Measurements from ENCODE around the gene C3orf52. TPM values are rescaled to one million over a fixed set of nuclear protein-coding genes. Genes with fewer than 3 reads are reported as not detected.

Gene C3orf52
- total RNA-seq, 2 experiments from 2014 or later: 3.5 to 3.8 TPM

GRCh38 chr3:112084980-112085705, 1.0 kb upstream of the C3orf52 start:
- POLR2A ChIA-PET: interaction anchor here (0.6 kb wide), 1 partner anchor 96 kb away, joined by 3 read pairs; no protein-coding TSS in a partner anchor
- CTCF ChIA-PET: no interaction called here

- ChIA-PET POLR2A (no interaction called here), CTCF (no interaction called here)
These were observed 484 bp upstream of the C3orf52 start for GRCh38 chr3:112085735-112086075.

GRCh38 chr3:112086875-112087524, 811 bp downstream of the C3orf52 start:
- POLR2A ChIA-PET: no interaction called here
- CTCF ChIA-PET: no interaction called here

- CTCF ChIA-PET: no interaction called here
- POLR2A ChIA-PET: no interaction called here
These were observed 1.6 kb downstream of the C3orf52 start for GRCh38 chr3:112087746-112088145.

GRCh38 chr3:112088944-112089343, 2.8 kb downstream of the C3orf52 start:
- CTCF ChIA-PET: no interaction called here
- POLR2A ChIA-PET: no interaction called here

- ChIA-PET POLR2A (interaction anchor here (0.6 kb wide), 2 partner anchors 56 to 402 kb away, joined by 3 to 8 read pairs; no protein-coding TSS in a partner anchor), CTCF (no interaction called here)
These were observed 4.0 kb downstream of the C3orf52 start for GRCh38 chr3:112089956-112090886.

- ChIA-PET CTCF (no interaction called here), POLR2A (no interaction called here)
These were observed 4.8 kb downstream of the C3orf52 start for GRCh38 chr3:112090887-112091586.

GRCh38 chr3:112092496-112093179, 6.4 kb downstream of the C3orf52 start:
- ChIA-PET CTCF (interaction anchor here (1.4 kb wide), 1 partner anchor 19 kb away, joined by 3 read pairs; no protein-coding TSS in a partner anchor), POLR2A (no interaction called here)

GRCh38 chr3:112093180-112093522, 7.0 kb downstream of the C3orf52 start:
- POLR2A ChIA-PET: no interaction called here

GRCh38 chr3:112095731-112096130, 9.5 kb downstream of the C3orf52 start:
- CTCF ChIA-PET: no interaction called here
- POLR2A ChIA-PET: no interaction called here

More at GRCh38 chr3:112093180-112093522, 7.0 kb downstream of the C3orf52 start:
- CTCF ChIA-PET: interaction anchor here (1.4 kb wide), 1 partner anchor 19 kb away, joined by 3 read pairs; no protein-coding TSS in a partner anchor

- CTCF ChIA-PET: no interaction called here
- POLR2A ChIA-PET: no interaction called here
These were observed 10.0 kb downstream of the C3orf52 start for GRCh38 chr3:112096176-112096575.

GRCh38 chr3:112097378-112097777, 11.2 kb downstream of the C3orf52 start:
- CTCF ChIA-PET: no interaction called here
- POLR2A ChIA-PET: no interaction called here

- CTCF ChIA-PET: no interaction called here
- POLR2A ChIA-PET: no interaction called here
These were observed 15.7 kb downstream of the C3orf52 start for GRCh38 chr3:112101916-112102315.

GRCh38 chr3:112104774-112105173, 18.6 kb downstream of the C3orf52 start:
- ChIA-PET POLR2A (no interaction called here), CTCF (no interaction called here)

- POLR2A ChIA-PET: no interaction called here
- CTCF ChIA-PET: no interaction called here
These were observed 23.1 kb downstream of the C3orf52 start for GRCh38 chr3:112109322-112109721.

- POLR2A ChIA-PET: no interaction called here
- CTCF ChIA-PET: interaction anchor here (0.5 to 1.9 kb wide), 14 partner anchors 12 to 425 kb away, joined by 3 to 7 read pairs (median 3); partner anchors contain the start of gene SLC9C1
These were observed 25.7 kb downstream of the C3orf52 start for GRCh38 chr3:112111785-112112402.

- CTCF ChIA-PET: interaction anchor here (1.3 kb wide), 1 partner anchor 18 kb away, joined by 3 read pairs; the partner anchor contains the start of gene GCSAM
- POLR2A ChIA-PET: no interaction called here
These were observed 28.5 kb downstream of the C3orf52 start for GRCh38 chr3:112114576-112115160.

GRCh38 chr3:112115161-112115739, 29.1 kb downstream of the C3orf52 start:
- CTCF ChIA-PET: interaction anchor here (0.8 kb wide), 1 partner anchor 24 kb away, joined by 3 read pairs; no protein-coding TSS in a partner anchor
- POLR2A ChIA-PET: no interaction called here
